Stimulated activated CD4-positive, alpha-beta T cell treated with anti-CD3 and anti-CD28 coated beads, Interleukin-1b, Interleukin-23, amount 100 ng/mL, for 48 hours (primary cell): ENCODE measurements around the gene NLK.
"Not testable (repeated sequence)": the region's sequence is repeated elsewhere in the genome, so short reads cannot be mapped to it uniquely, and the experiment has no call there.

Experiments
- DNase-seq: peaks from one replicate; pipeline ENCODE4 v3.0.0-alpha.2; 2020

The NLK gene

DNA sequence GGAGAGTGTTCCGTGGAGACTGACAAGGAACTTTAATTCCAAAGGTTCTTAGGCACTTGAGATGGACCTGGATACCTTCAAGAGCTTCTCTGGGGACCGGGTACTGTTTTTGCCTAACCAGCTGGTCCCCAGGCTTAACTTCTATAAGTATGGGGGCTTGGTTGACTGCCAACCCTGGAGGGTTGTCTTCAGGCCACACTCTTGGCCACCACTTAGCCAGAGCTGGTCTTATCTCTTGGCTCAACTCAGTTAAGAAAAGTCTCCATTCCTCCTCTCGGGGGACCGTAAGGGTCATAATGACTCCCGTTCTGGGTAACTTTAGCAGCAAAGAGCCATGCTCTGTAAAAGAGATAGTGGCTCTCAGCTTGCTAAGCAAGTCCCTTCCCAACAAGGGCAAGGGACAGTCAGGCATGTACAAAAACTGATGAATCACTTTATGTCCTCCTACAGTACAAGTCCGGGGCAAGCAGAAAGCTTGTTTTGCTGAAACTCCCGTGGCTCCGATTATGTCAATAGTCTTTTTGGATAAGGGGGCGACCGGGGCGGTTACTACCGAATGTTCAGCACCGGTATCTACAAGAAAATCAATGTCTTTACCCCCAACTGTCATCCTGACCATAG, 193.7 kb downstream of the NLK start:
- DNase-seq = not testable (repeated sequence)

DNA sequence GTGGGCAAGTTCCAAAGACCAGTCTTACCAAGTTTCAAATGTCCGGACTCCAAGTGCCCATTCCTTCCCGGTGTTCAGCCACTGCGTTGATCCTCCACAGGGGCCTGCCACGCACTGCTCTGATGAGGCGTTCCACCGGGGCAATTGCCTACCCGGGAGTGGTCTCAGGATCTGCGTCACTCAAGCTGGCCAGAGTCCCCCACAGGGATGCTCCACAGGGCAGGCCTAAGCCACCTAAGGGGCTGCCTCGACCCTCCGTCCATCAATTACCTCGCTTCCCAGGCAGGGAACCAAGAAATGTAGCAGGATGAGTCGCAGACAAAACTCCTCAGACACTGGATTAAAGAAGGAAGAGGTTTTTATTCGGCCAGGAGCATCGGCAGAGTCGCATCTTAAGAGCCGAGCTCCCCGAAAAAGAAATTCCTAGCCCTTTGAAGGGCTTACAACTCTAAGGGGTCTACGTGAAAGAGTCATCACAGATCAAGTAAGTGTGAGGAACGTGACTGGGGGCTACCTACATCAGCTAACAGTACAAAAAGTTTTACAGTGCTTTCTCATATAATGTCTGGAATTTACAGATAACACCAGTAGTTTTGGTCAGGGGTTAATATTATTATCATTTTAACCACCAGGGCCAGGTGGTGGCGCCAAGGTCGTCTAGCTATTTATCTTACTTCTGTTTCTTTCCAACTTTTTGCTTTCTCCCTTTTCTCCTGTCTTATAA, 196.2 kb downstream of the NLK start:
- DNase-seq = not testable (repeated sequence)

DNA sequence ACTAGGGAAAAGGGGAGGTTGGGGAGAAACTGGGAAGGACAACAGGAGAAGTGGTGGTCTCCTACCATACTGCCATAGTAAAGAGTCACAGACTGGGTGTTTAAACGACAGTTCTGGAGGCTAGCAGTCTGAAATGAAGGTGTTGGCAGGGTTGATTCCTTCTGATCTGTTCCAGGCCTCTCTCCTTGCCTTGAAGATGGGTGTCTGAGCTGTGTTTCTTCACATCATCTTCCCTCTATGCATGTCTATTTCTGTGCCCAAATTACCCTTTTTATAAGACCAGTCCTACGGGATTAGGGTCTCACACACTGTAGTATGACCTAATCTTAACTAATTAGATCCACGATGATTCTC, 196.8 kb downstream of the NLK start:
- DNase-seq = no peak

DNA sequence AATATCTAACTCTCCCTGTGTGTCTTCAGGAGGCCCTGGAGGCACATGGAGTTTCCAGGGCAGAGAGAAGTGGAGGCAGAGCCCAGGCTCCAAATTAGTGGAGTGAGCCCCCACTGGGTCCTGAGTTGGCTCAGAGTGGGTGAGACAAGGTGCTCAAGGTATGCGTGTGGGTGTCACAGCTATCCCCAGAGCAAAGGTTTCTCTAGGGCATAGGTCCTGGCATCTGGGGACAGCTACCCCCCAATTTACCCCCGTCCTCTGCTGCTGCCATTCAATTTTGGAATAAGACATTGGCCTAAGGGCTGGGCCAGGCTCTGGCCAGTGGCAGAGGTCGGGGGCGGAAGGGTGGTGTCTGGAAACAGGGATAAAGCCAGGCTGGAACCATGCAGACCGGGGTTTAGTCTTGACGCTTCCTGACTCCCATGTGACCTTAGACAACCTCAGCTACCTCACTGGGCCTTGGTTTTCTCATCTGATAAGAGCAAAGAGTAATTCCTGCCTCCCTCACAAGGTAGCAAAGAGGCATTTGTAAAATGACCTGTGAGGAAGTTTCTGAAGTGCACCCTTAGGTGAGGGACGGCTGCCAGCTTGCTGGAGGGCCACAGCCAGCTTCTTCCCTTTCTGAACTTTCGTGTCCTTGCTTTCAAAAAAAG, 198.3 kb downstream of the NLK start:
- DNase-seq = no peak

DNA sequence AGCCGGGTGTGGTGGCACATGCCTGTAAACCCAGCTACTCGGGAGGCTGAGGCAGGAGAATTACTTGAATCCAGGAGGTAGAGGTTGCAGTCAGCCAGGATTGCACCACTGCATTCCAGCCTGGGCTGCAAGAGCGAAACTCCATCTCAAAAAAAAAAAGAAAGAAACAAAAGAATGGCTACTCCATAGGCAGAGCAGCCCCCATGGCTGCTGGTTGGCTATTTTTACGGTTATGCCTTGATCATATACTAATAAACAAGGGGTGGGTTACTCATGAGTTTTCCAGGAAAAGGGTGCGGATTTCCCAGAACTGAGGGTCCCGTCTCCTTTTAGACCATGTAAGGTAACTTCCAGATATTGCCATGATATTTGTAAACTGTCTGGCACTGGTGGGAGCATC, 200.3 kb downstream of the NLK start:
- DNase-seq = no peak

DNA sequence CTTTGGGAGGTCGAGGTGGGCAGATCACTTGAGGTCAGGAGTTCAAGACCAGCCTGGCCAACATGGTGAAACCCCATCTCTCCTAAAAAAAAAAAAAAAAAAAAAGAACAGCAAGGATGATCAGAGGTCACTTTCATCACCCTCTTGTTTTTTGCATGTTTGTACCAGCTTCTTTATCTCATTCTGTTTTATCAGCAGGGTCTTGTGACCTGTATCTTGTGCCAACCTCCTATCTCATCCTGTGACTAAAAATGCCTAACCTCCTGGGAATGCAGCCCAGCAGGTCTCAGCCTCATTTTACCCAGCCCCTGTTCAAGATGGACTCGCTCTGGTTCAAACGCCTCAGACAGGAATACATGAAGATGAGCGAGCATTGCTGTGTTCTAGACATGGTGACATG, 200.8 kb downstream of the NLK start:
- not testable (repeated sequence) for DNase-seq

DNA sequence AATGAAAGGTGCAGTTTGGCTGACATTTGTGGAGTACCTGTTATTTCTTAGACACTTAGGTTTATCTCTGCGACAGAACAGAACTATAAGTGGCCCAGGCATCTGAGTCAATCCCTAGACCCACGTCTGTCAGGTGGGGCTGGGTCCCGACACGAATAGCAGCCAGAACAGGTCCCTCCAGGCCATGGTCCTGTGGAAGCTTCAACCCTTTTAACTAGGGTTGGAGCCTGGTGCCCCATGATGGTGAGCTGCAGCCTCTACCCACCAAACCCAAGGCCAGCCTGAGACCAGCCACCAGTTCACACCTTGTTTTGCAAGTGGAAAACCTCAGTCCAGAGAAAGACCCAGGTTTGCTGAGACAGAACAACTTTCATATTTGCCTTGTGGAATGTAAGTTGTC, 202.0 kb downstream of the NLK start:
- DNase-seq = no peak
